H1 (cell line): ENCODE measurements around the gene TDRD3. TPM values are rescaled to one million over a fixed set of nuclear protein-coding genes. Genes with fewer than 3 reads are reported as not detected.

Source experiments
- CBX5 ChIP-seq: fragments of 300-800, 300-1000 bp; sonication (generic); IDR thresholded peaks from 2 replicates; pipeline ENCODE4 v1.7.1; 2016; ENCODE audit warnings: antibody characterized with exemption, low read length, low read depth
- CHD2 ChIP-seq: IDR thresholded peaks from 2 replicates; pipeline ENCODE4 v1.6.1; 2012; ENCODE audit warnings: low read length, improper control_type of control experiment
- CTBP2 ChIP-seq: IDR thresholded peaks from 2 replicates; pipeline ENCODE4 v1.7.0; 2011; ENCODE audit warnings: borderline replicate concordance, mild to moderate bottlenecking, moderate library complexity, mixed read lengths, low read length; ENCODE audit not compliant: insufficient read depth, insufficient read length
- FOSL1 ChIP-seq: IDR thresholded peaks from 2 replicates; pipeline ENCODE4 v1.6.1; 2011; ENCODE audit warnings: mild to moderate bottlenecking, low read depth, low read length, moderate library complexity; ENCODE audit not compliant: insufficient read depth
- GABPA ChIP-seq: IDR thresholded peaks from 2 replicates; pipeline ENCODE4 v1.6.1; 2011; ENCODE audit warnings: mild to moderate bottlenecking, low read length, moderate library complexity, borderline replicate concordance; ENCODE audit not compliant: insufficient read depth
- RFX5 ChIP-seq: IDR thresholded peaks from 2 replicates; pipeline ENCODE4 v1.6.1; 2011; ENCODE audit warnings: low read depth, low read length, improper control_type of control experiment, borderline replicate concordance
- SRF ChIP-seq: IDR thresholded peaks from 2 replicates; pipeline ENCODE4 v1.6.1; 2011; ENCODE audit warnings: mild to moderate bottlenecking, low read depth, low read length, moderate library complexity
- SUZ12 ChIP-seq: fragments of 200-600 bp; sonication (generic); IDR thresholded peaks from 2 replicates; pipeline ENCODE4 v1.6.1; 2012; ENCODE audit warnings: mild to moderate bottlenecking, inconsistent platforms, low read length, moderate library complexity, mixed read lengths
- polyA plus RNA-seq, 7 experiments: library from polyadenylated mRNA; depleted of rRNA in 3 of 7; stranded (reverse) in 5 of 7; unstranded in 2 of 7; fragments of >200 nt in 5 of 7; fragments of 200-250 nt in 2 of 7; gene quantifications; 1 replicate in 5 of 7; 2 replicates in 1 of 7; 4 replicates in 1 of 7; pipeline versions ENCODE4 v1.2.1 to v1.2.3, GENCODE V29; 2011 to 2013; ENCODE audit warnings: missing spikeins in 2 of 7, mixed read lengths in 2 of 7
- total RNA-seq: library from RNA; stranded (reverse); fragmentation: NEBNext Ultra II Directional; extraction: Animal tissue kit (Norgen Biotek cat#: 25700); gene quantifications from 2 replicates; pipeline ENCODE4 v1.2.1, GENCODE V29; 2021
- TF ChIP-seq, protein P1 (sequence below): fragments of 300-600 bp; sonication (generic); IDR thresholded peaks from 2 replicates; pipeline ENCODE4 v1.7.1; 2012; ENCODE audit warnings: low read length, moderate library complexity, mild to moderate bottlenecking, inconsistent platforms; ENCODE audit not compliant: insufficient replicate concordance

The TDRD3 gene
- total and polyA plus RNA-seq, 2 of the 8 experiments (the other 6 are each of a cell fraction or from before 2014, with no cell fraction given) = 2.5 to 14.7 TPM

GRCh38 chr13:60396783-60397703, at the start of gene TDRD3 (continued):
- TF ChIP-seq SUZ12 (no peak), SRF (no peak), CTBP2 (no peak), CBX5 (no peak), GABPA (no peak), RFX5 (no peak), CHD2 (no peak), FOSL1 (no peak)
- TF ChIP-seq, protein P1, sequence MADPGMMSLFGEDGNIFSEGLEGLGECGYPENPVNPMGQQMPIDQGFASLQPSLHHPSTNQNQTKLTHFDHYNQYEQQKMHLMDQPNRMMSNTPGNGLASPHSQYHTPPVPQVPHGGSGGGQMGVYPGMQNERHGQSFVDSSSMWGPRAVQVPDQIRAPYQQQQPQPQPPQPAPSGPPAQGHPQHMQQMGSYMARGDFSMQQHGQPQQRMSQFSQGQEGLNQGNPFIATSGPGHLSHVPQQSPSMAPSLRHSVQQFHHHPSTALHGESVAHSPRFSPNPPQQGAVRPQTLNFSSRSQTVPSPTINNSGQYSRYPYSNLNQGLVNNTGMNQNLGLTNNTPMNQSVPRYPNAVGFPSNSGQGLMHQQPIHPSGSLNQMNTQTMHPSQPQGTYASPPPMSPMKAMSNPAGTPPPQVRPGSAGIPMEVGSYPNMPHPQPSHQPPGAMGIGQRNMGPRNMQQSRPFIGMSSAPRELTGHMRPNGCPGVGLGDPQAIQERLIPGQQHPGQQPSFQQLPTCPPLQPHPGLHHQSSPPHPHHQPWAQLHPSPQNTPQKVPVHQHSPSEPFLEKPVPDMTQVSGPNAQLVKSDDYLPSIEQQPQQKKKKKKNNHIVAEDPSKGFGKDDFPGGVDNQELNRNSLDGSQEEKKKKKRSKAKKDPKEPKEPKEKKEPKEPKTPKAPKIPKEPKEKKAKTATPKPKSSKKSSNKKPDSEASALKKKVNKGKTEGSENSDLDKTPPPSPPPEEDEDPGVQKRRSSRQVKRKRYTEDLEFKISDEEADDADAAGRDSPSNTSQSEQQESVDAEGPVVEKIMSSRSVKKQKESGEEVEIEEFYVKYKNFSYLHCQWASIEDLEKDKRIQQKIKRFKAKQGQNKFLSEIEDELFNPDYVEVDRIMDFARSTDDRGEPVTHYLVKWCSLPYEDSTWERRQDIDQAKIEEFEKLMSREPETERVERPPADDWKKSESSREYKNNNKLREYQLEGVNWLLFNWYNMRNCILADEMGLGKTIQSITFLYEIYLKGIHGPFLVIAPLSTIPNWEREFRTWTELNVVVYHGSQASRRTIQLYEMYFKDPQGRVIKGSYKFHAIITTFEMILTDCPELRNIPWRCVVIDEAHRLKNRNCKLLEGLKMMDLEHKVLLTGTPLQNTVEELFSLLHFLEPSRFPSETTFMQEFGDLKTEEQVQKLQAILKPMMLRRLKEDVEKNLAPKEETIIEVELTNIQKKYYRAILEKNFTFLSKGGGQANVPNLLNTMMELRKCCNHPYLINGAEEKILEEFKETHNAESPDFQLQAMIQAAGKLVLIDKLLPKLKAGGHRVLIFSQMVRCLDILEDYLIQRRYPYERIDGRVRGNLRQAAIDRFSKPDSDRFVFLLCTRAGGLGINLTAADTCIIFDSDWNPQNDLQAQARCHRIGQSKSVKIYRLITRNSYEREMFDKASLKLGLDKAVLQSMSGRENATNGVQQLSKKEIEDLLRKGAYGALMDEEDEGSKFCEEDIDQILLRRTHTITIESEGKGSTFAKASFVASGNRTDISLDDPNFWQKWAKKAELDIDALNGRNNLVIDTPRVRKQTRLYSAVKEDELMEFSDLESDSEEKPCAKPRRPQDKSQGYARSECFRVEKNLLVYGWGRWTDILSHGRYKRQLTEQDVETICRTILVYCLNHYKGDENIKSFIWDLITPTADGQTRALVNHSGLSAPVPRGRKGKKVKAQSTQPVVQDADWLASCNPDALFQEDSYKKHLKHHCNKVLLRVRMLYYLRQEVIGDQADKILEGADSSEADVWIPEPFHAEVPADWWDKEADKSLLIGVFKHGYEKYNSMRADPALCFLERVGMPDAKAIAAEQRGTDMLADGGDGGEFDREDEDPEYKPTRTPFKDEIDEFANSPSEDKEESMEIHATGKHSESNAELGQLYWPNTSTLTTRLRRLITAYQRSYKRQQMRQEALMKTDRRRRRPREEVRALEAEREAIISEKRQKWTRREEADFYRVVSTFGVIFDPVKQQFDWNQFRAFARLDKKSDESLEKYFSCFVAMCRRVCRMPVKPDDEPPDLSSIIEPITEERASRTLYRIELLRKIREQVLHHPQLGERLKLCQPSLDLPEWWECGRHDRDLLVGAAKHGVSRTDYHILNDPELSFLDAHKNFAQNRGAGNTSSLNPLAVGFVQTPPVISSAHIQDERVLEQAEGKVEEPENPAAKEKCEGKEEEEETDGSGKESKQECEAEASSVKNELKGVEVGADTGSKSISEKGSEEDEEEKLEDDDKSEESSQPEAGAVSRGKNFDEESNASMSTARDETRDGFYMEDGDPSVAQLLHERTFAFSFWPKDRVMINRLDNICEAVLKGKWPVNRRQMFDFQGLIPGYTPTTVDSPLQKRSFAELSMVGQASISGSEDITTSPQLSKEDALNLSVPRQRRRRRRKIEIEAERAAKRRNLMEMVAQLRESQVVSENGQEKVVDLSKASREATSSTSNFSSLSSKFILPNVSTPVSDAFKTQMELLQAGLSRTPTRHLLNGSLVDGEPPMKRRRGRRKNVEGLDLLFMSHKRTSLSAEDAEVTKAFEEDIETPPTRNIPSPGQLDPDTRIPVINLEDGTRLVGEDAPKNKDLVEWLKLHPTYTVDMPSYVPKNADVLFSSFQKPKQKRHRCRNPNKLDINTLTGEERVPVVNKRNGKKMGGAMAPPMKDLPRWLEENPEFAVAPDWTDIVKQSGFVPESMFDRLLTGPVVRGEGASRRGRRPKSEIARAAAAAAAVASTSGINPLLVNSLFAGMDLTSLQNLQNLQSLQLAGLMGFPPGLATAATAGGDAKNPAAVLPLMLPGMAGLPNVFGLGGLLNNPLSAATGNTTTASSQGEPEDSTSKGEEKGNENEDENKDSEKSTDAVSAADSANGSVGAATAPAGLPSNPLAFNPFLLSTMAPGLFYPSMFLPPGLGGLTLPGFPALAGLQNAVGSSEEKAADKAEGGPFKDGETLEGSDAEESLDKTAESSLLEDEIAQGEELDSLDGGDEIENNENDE = no peak
